TTC549 (cell line): Measurements from ENCODE around the gene IMP4.

Experiments
- FAIRE-seq: peaks from 2 replicates; lab custom pipeline; 2012; peaks lifted over from hg19 to GRCh38; lab: Jason Lieb, UNC

The IMP4 gene

GRCh38 chr2:130357864-130358263, 15.2 kb downstream of the IMP4 start:
- FAIRE-seq: no peak

GRCh38 chr2:130358420-130359350, 16.0 kb downstream of the IMP4 start:
- FAIRE-seq: no peak

- no peak for FAIRE-seq
These were observed 16.8 kb downstream of the IMP4 start for GRCh38 chr2:130359466-130359865.

- no peak for FAIRE-seq
These were observed 20.8 kb downstream of the IMP4 start for GRCh38 chr2:130363479-130363878.

- FAIRE-seq: no peak
These were observed 22.4 kb downstream of the IMP4 start for GRCh38 chr2:130365075-130365474.

- no peak for FAIRE-seq
These were observed 23.3 kb downstream of the IMP4 start for GRCh38 chr2:130365963-130366362.

- no peak for FAIRE-seq
These were observed 24.0 kb downstream of the IMP4 start for GRCh38 chr2:130366720-130367119.

- FAIRE-seq: no peak
These were observed 26.1 kb downstream of the IMP4 start for GRCh38 chr2:130368786-130369185.

- no peak for FAIRE-seq
These were observed 26.7 kb downstream of the IMP4 start for GRCh38 chr2:130369311-130369964.

GRCh38 chr2:130369965-130370341, 27.3 kb downstream of the IMP4 start:
- FAIRE-seq: no peak

- no peak for FAIRE-seq
These were observed 27.8 kb downstream of the IMP4 start for GRCh38 chr2:130370490-130370889.

GRCh38 chr2:130371723-130372054, 29.0 kb downstream of the IMP4 start:
- no peak for FAIRE-seq

- FAIRE-seq: no peak
These were observed 29.5 kb downstream of the IMP4 start for GRCh38 chr2:130372055-130372832.

- no peak for FAIRE-seq
These were observed 30.4 kb downstream of the IMP4 start for GRCh38 chr2:130372833-130373807.

- FAIRE-seq: no peak
These were observed 31.2 kb downstream of the IMP4 start for GRCh38 chr2:130373808-130374365.

GRCh38 chr2:130374587-130375290, 32.0 kb downstream of the IMP4 start:
- FAIRE-seq: no peak

GRCh38 chr2:130375291-130376266, 32.9 kb downstream of the IMP4 start:
- FAIRE-seq: no peak

- no peak for FAIRE-seq
These were observed 34.0 kb downstream of the IMP4 start for GRCh38 chr2:130376433-130377293.

- no peak for FAIRE-seq
These were observed 34.8 kb downstream of the IMP4 start for GRCh38 chr2:130377491-130377890.
